Body of pancreas (tissue), 4 donors: ENCODE results near the gene MVB12B. TPM values are rescaled to one million over a fixed set of nuclear protein-coding genes. Genes with fewer than 3 reads are reported as not detected.

ENCODE experiments used
- ATAC-seq: fragments of 150-250 bp; one replicate; pipeline ENCODE4 v1.9.1; 2016
- DNase-seq, 4 donors: peaks; one replicate each; pipeline ENCODE4 v3.0.0-alpha.2; 2019
- H3K27ac ChIP-seq, 4 donors: fragments of 200-600 bp; sonication (generic); 1 replicate in 3 of 4; 2 replicates in 1 of 4; pipeline versions ENCODE4 v1.5.1 to v1.6.1; 2016 to 2019; ENCODE audit warnings: mild to moderate bottlenecking in 1 of 4, mixed read lengths in 1 of 4, moderate library complexity in 1 of 4
- H3K27me3 ChIP-seq, 2 donors: fragments of 200-600 bp; sonication (generic); one replicate each; pipeline ENCODE4 v1.6.0; 2016; ENCODE audit warnings: mild to moderate bottlenecking in 1 of 2
- H3K36me3 ChIP-seq, 2 donors: fragments of 200-600 bp; sonication (generic); replicated peaks in 1 of 2; 2 replicates each; pipeline ENCODE4 v1.5.1; 2016; ENCODE audit warnings: low read depth in 2 of 2; ENCODE audit not compliant: insufficient read depth in 1 of 2
- H3K4me1 ChIP-seq: fragments of 200-600 bp; sonication (generic); one replicate; pipeline ENCODE4 v1.6.0; 2016
- H3K4me3 ChIP-seq, 2 donors: fragments of 200-600 bp; sonication (generic); 1 replicate in 1 of 2; 2 replicates in 1 of 2; pipeline ENCODE4 v1.5.1; 2016 to 2019
- H3K9me3 ChIP-seq, 3 donors: fragments of 200-600 bp; sonication (generic); 1 replicate in 2 of 3; 2 replicates in 1 of 3; pipeline ENCODE4 v1.5.1; 2016
- POLR2A ChIP-seq, 3 donors: fragments of 450-650 bp; IDR thresholded peaks; one replicate each; pipeline ENCODE4 v1.6.1; 2016; ENCODE audit warnings: antibody characterized with exemption in 3 of 3, mild to moderate bottlenecking in 2 of 3
- WGBS, 2 donors: methylation state at CpG; one replicate each; pipeline ENCODE4 v1.1.5; 2017; 5-methylcytosine and 5-hydroxymethylcytosine counted together
- intact Hi-C: fragments of 100-400 bp; cut with DNase I; formaldehyde crosslinking; loops from one replicate; pipeline ENCODE4 v1.15.1; 2023
- total RNA-seq, 2 donors: library from RNA; depleted of rRNA; stranded (reverse); fragments of >200 nt; gene quantifications; one replicate each; pipeline ENCODE4 v1.1.0, GENCODE V29; 2016
- TF ChIP-seq, protein P1 (sequence below), 7 experiments: fragments of 450-650 bp in 4 of 7; fragments of 200-600 bp in 3 of 7; sonication (generic) in 3 of 7; IDR thresholded peaks; one replicate each; pipeline ENCODE4 v1.5.1; 2016 to 2019; ENCODE audit warnings: antibody characterized with exemption in 7 of 7

Gene MVB12B
- total RNA-seq, 2 donors from 2014 or later, result 5.2 to 9.9 TPM

DNA sequence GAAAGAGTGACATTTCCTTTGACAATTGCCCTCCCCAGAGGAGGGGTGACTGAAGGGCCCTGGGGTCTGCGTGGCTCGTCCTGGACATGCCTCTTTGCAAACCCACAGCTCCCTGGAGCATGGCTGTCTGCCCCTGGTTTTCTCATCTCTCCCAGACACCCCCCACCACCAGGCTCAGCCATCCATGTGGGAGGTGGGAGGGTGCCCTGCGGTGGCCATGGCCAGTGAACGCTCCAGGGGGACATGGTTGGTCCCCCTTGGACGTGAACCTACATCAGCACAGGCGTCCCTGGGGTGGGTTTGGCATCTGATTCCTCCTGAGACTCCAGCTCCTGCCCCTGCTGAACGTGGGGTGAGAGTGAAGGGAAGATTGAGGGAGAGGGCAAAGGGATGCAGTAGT is 219.4 kb downstream of the MVB12B start:
- intact Hi-C loops, result no loop called here
- DNase-seq (no peak), ATAC-seq (no peak)
- Histone ChIP-seq H3K4me3 (no peak overlapping the region), H3K4me1 (no peaks in the 10 kb centered on the region), H3K36me3 (no peaks in the 10 kb centered on the region), H3K9me3 (no peaks in the 10 kb centered on the region), H3K27me3 (no peaks in the 10 kb centered on the region), H3K27ac (no peak overlapping the region)
- WGBS, 2 donors, result 20 to 66% methylated on average over 3 to 7 of the region's 7 CpGs
- TF ChIP-seq, protein P1, sequence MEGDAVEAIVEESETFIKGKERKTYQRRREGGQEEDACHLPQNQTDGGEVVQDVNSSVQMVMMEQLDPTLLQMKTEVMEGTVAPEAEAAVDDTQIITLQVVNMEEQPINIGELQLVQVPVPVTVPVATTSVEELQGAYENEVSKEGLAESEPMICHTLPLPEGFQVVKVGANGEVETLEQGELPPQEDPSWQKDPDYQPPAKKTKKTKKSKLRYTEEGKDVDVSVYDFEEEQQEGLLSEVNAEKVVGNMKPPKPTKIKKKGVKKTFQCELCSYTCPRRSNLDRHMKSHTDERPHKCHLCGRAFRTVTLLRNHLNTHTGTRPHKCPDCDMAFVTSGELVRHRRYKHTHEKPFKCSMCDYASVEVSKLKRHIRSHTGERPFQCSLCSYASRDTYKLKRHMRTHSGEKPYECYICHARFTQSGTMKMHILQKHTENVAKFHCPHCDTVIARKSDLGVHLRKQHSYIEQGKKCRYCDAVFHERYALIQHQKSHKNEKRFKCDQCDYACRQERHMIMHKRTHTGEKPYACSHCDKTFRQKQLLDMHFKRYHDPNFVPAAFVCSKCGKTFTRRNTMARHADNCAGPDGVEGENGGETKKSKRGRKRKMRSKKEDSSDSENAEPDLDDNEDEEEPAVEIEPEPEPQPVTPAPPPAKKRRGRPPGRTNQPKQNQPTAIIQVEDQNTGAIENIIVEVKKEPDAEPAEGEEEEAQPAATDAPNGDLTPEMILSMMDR (IDR thresholded peaks at IDR 0.05), result no peak
- no peak for TF ChIP-seq POLR2A (IDR thresholded peaks at IDR 0.05)

DNA sequence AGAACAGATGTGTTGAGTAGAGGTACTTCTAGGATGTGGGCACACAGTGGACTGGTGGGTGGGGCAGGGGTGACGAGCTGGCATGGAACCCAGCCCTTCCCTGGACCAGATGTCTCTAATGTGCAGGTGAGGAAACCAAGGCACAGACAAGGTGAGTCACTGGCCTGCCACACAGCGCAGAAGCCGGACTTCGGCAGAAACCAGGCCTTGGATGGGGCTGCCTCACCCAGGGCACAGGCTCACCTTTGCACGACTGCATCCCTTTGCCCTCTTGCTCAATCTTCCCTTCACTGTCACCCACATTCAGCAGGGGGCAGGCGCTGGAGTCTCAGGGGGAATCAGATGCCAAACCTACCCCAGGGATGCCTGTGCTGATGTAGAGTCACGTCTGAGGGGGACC is 221.7 kb downstream of the MVB12B start:
- intact Hi-C loops, result no loop called here
- Histone ChIP-seq H3K27ac (no peak overlapping the region), H3K4me1 (no peaks in the 10 kb centered on the region), H3K27me3 (no peaks in the 10 kb centered on the region), H3K4me3 (no peak overlapping the region), H3K9me3 (no peaks in the 10 kb centered on the region), H3K36me3 (no peaks in the 10 kb centered on the region)
- TF ChIP-seq POLR2A (IDR thresholded peaks at IDR 0.05), result no peak
- TF ChIP-seq, protein P1 (IDR thresholded peaks at IDR 0.05), result no peak
- 61 to 71% methylated on average over 3 to 7 of the region's 7 CpGs for WGBS, 2 donors
- ATAC-seq (no peak), DNase-seq (no peak)

DNA sequence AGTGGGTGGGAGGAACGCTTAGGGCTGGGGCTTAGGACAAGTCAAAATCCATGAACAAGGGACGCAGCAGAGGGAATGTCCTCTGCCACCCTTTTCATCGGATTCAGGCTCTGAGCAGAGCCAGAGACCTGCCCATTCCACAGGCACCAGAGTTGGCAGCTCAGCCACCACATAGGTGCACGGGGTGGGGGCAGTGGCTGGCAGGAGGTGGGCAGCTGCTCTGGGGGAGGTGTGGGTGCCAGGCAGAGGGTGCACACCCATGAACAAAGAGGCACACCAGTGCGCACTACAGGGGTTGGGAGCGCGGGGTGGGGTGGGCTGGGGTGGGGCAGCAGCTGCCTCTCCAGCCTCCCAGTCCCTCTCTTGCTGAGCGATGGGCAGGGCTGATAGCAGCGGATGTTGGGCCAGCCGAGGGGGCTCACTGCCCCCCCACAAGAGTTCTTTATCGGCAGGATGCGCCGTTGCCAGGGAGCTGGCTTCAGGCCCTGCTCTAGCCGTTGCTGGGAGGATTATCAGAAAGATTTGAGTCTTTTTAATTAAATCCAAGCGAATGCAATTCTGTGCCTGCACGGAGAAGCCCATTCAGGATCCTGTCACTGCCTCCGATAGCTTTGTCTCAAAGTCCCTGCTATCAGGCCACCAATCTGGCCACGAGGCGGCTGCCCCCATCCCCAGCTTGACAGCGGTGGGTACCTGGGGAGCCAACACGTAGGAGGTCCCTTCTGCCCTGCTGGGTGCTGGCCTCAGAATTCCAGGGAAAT is 222.8 kb downstream of the MVB12B start:
- ATAC-seq, result no peak
- H3K9me3 ChIP-seq, result no peaks in the 10 kb centered on the region
- no peak for DNase-seq
- no peaks in the 10 kb centered on the region for H3K27me3 ChIP-seq
- WGBS, 2 donors, result 53 to 61% methylated on average over 7 to 21 of the region's 21 CpGs
- H3K36me3 ChIP-seq, result no peaks in the 10 kb centered on the region
- intact Hi-C loops, result no loop called here
- H3K27ac ChIP-seq, result no peak overlapping the region
- H3K4me3 ChIP-seq, result no peak overlapping the region
- TF ChIP-seq POLR2A (IDR thresholded peaks at IDR 0.05), result no peak
- TF ChIP-seq, protein P1 (IDR thresholded peaks at IDR 0.05), result no peak
- H3K4me1 ChIP-seq, result no peaks in the 10 kb centered on the region

DNA sequence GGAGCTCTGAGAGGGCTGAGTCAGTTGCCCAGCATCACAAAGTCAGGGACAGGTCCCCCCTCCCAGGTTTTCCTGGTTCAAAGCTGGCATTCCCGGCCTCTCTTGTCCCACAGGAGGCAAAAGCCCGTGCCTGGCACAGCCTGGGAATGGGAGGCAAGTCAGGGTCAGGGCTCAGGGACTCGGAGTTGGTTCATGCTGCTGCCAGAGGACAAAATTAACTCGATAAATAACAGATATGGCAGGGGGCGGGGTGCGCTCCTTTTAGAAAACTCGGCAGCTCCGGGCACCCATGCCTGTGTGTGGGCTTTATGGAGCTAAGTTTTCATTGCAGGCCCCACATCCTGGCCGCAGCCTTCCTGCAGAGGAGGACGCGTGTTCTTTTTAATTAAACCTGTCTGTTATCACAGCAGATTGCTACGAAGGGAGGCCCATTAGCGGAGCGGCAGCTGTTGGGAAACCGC is 224.3 kb downstream of the MVB12B start:
- no peak for TF ChIP-seq POLR2A (IDR thresholded peaks at IDR 0.05)
- TF ChIP-seq, protein P1 (IDR thresholded peaks at IDR 0.05), result no peak
- no peak for ATAC-seq
- H3K4me1 ChIP-seq, result no peaks in the 10 kb centered on the region
- H3K27me3 ChIP-seq, result no peaks in the 10 kb centered on the region
- intact Hi-C loops, result no loop called here
- H3K36me3 ChIP-seq, result no peaks in the 10 kb centered on the region
- no peak overlapping the region for H3K4me3 ChIP-seq
- 67 to 74% methylated on average over 12 to 15 of the region's 15 CpGs for WGBS, 2 donors
- no peak for DNase-seq
- no peaks in the 10 kb centered on the region for H3K9me3 ChIP-seq
- no peak overlapping the region for H3K27ac ChIP-seq

DNA sequence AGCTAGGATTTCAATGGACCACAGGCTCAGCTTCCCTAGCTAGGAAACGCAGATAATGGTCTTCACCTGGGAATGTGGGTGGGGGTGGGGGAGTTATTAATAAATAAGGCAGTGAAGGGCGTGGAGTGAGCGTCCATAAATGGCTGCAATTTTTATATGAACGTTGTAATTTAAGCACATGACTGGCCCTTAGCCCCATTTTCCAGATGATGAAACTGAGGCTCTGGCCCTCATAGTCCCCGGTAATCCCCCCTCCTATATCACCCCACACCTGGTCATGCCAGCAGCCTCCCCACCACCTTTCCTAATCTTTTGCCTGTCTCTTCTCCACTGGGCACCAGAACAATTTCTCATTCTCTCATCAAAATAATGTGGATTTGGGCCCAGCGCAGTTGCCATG is 225.2 kb downstream of the MVB12B start:
- Histone ChIP-seq H3K4me3 (no peak overlapping the region), H3K4me1 (no peaks in the 10 kb centered on the region), H3K27me3 (no peaks in the 10 kb centered on the region), H3K36me3 (no peaks in the 10 kb centered on the region), H3K9me3 (no peaks in the 10 kb centered on the region), H3K27ac (no peak overlapping the region)
- 80 to 84% methylated on average over 6 of the region's 6 CpGs for WGBS, 2 donors
- TF ChIP-seq, protein P1 (IDR thresholded peaks at IDR 0.05), result no peak
- no peak for TF ChIP-seq POLR2A (IDR thresholded peaks at IDR 0.05)
- DNase-seq (no peak), ATAC-seq (no peak)
- intact Hi-C loops, result no loop called here
